ENCODE results near the gene UTP14A. TPM values are rescaled to one million over a fixed set of nuclear protein-coding genes. Genes with fewer than 3 reads are reported as not detected.

Gene UTP14A
- total and polyA plus RNA-seq, 2 donors (not counting 1 experiment from before 2014, with no cell fraction given): 6.0 to 21.5 TPM

DNA sequence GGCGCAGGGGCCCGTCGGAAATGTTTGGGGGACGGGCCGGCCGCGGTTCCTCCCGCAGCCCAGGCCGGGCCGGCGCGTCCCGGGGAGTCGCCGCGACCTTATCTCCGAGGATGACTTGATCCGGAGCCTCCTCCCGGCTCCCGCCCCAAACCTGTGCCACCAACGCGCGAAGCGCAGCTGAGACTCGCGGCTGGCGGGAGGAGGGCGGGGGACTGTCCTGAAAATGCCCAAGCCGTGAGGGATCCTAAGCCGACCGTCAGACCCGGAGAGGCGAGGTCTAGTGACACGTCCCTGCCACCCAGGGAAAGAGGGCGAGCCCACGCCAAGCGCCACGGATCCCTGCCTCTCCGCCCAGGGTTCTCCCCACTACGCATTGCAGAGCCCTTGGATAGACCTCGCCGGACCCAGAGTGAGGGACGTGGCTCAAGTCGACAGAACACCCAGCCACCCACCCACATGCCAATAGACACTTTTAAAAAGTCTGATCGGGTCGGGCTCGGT, 26.9 kb downstream of the UTP14A start:
- Histone ChIP-seq H3K4me2 (replicated peaks; ENCODE audit: low read depth, low read length, poor library complexity, severe bottlenecking) (peak overlapping the region; percentile 79), H3K4me3 (ENCODE audit: control extremely low read depth in 1 of 5, extremely low read depth in 1 of 5, insufficient read depth in 1 of 5, low read depth in 2 of 5, low read length in 4 of 5) (peak overlapping the region in 4 of 5 experiments; percentile 24 to 51 (median 41)), H3K9ac (ENCODE audit: low read length) (peak overlapping the region; percentile 37), H3K4me1 (ENCODE audit: control insufficient read depth in 2 of 2, insufficient read depth in 2 of 2, low read length in 2 of 2) (peaks cover 0 to 5% of the 10 kb centered on the region in 2 donors), H3K79me2 (ENCODE audit: control insufficient read depth, insufficient read depth, low read length) (no peaks in the 10 kb centered on the region), H3K27ac (ENCODE audit: low read length in 2 of 2) (no peak overlapping the region), H3K36me3 (replicated peaks in 1 of 2; ENCODE audit: control extremely low read depth in 1 of 2, control insufficient read depth in 1 of 2, extremely low read depth in 1 of 2, insufficient read depth in 2 of 2, low read length in 1 of 2) (peaks cover 0 to 2% of the 10 kb centered on the region in 2 experiments), H2AFZ (ENCODE audit: insufficient read depth, low read depth, low read length, poor library complexity, severe bottlenecking) (peak overlapping the region; percentile 54), H3K9me3 (ENCODE audit: control extremely low read depth in 1 of 3, control insufficient read depth in 2 of 3, insufficient read depth in 1 of 3, low read length in 2 of 3) (no peaks in the 10 kb centered on the region), H3K27me3 (replicated peaks in 1 of 4; ENCODE audit: control extremely low read depth in 1 of 4, control insufficient read depth in 3 of 4, insufficient read depth in 4 of 4, low read length in 3 of 4) (no peaks in the 10 kb centered on the region), H4K20me1 (ENCODE audit: control insufficient read depth, insufficient read depth, low read length, poor library complexity, severe bottlenecking) (no peaks in the 10 kb centered on the region)
- no peak for TF ChIP-seq EZH2 (IDR thresholded peaks at IDR 0.05; ENCODE audit: borderline replicate concordance, insufficient read depth, low read depth, low read length, poor library complexity, severe bottlenecking)
- no peak for TF ChIP-seq CTCF (IDR thresholded peaks at IDR 0.05)
- Mint-ChIP-seq H3K27ac (no peak overlapping the region), H3K4me1 (peaks cover 8% of the 10 kb centered on the region), H3K9me3 (ENCODE audit: insufficient read depth) (no peaks in the 10 kb centered on the region), H3K4me3 (peak overlapping the region; percentile 73), H3K27me3 (no peaks in the 10 kb centered on the region)
- ATAC-seq (ENCODE audit: low read depth) (no peak), DNase-seq (no peak)
- intact Hi-C loops (cut with micrococcal nuclease): loop anchor here (1.0 kb wide), 1 partner anchor 24 kb away; no protein-coding TSS in a partner anchor
- POLR2A ChIA-PET: no interaction called here
- CTCF ChIA-PET: no interaction called here
- WGBS (ENCODE audit: insufficient coverage): 2% methylated on average over 34 of the region's 47 CpGs

- peak overlapping the region; percentile 79 for H3K4me3 Mint-ChIP-seq
- H3K4me3 ChIP-seq (ENCODE audit: control extremely low read depth in 1 of 5, extremely low read depth in 1 of 5, insufficient read depth in 1 of 5, low read depth in 2 of 5, low read length in 4 of 5): no peak overlapping the region
- intact Hi-C loops (cut with micrococcal nuclease): no loop called here
- DNase-seq (no peak), ATAC-seq (ENCODE audit: low read depth) (no peak)
- CTCF ChIA-PET: interaction anchor here (0.9 to 1.3 kb wide), 2 partner anchors 94 to 95 kb away, joined by 3 read pairs; no protein-coding TSS in a partner anchor
- no peak overlapping the region for H3K9ac ChIP-seq (ENCODE audit: low read length)
- H3K9me3 Mint-ChIP-seq (ENCODE audit: insufficient read depth): no peaks in the 10 kb centered on the region
- POLR2A ChIA-PET: no interaction called here
- no peak overlapping the region for H3K4me2 ChIP-seq (replicated peaks; ENCODE audit: low read depth, low read length, poor library complexity, severe bottlenecking)
- no peaks in the 10 kb centered on the region for H3K79me2 ChIP-seq (ENCODE audit: control insufficient read depth, insufficient read depth, low read length)
- H3K27me3 ChIP-seq (replicated peaks in 1 of 4; ENCODE audit: control extremely low read depth in 1 of 4, control insufficient read depth in 3 of 4, insufficient read depth in 4 of 4, low read length in 3 of 4): no peaks in the 10 kb centered on the region
- H3K9me3 ChIP-seq (ENCODE audit: control extremely low read depth in 1 of 3, control insufficient read depth in 2 of 3, insufficient read depth in 1 of 3, low read length in 2 of 3): no peaks in the 10 kb centered on the region
- peaks cover 8% of the 10 kb centered on the region for H3K4me1 Mint-ChIP-seq
- no peaks in the 10 kb centered on the region for H3K27me3 Mint-ChIP-seq
- WGBS (ENCODE audit: insufficient coverage): 84% methylated on average over 6 of the region's 7 CpGs
- H3K27ac Mint-ChIP-seq: peak overlapping the region; percentile 53
- H3K27ac ChIP-seq (ENCODE audit: low read length in 2 of 2): no peak overlapping the region
- H2AFZ ChIP-seq (ENCODE audit: insufficient read depth, low read depth, low read length, poor library complexity, severe bottlenecking): no peak overlapping the region
- no peak for TF ChIP-seq CTCF (IDR thresholded peaks at IDR 0.05)
- no peak for TF ChIP-seq EZH2 (IDR thresholded peaks at IDR 0.05; ENCODE audit: borderline replicate concordance, insufficient read depth, low read depth, low read length, poor library complexity, severe bottlenecking)
- H4K20me1 ChIP-seq (ENCODE audit: control insufficient read depth, insufficient read depth, low read length, poor library complexity, severe bottlenecking): no peaks in the 10 kb centered on the region
- H3K4me1 ChIP-seq (ENCODE audit: control insufficient read depth in 2 of 2, insufficient read depth in 2 of 2, low read length in 2 of 2): peaks cover 0 to 5% of the 10 kb centered on the region in 2 donors
- H3K36me3 ChIP-seq (replicated peaks in 1 of 2; ENCODE audit: control extremely low read depth in 1 of 2, control insufficient read depth in 1 of 2, extremely low read depth in 1 of 2, insufficient read depth in 2 of 2, low read length in 1 of 2): peaks cover 0 to 2% of the 10 kb centered on the region in 2 experiments
These were observed 27.7 kb downstream of the UTP14A start for GRCh38 chrX:129933700-129934099.

Measured in B cell (primary cell).